Measurements from ENCODE around the gene STX10.

Gene STX10

GRCh38 chr19:13165162-13165997, 15.2 kb upstream of the STX10 start:
- no peaks in the 10 kb centered on the region for H3K27me3 ChIP-seq
- intact Hi-C loops (cut with DNase I; ENCODE audit: low total_unique reads): no loop called here
- H3K27ac ChIP-seq: peak overlapping the region; percentile 85 to 86
- TF ChIP-seq CTCF (IDR thresholded peaks at IDR 0.05): no peak
- H3K4me1 ChIP-seq: peaks cover 10 to 61% (median 55%) of the 10 kb centered on the region in 4 donors
- no peaks in the 10 kb centered on the region for H3K36me3 ChIP-seq
- H3K9me3 ChIP-seq: no peaks in the 10 kb centered on the region
- no peak for DNase-seq
- no peak overlapping the region for H3K4me3 ChIP-seq

GRCh38 chr19:13164343-13165161, 14.4 kb upstream of the STX10 start:
- H3K4me1 ChIP-seq: peaks cover 10 to 61% (median 51%) of the 10 kb centered on the region in 4 donors
- intact Hi-C loops (cut with DNase I; ENCODE audit: low total_unique reads): no loop called here
- DNase-seq: peak in 1 of 2 donors; percentile 72
- no peaks in the 10 kb centered on the region for H3K36me3 ChIP-seq
- H3K27me3 ChIP-seq: no peaks in the 10 kb centered on the region
- peak overlapping the region; percentile 43 to 53 for H3K4me3 ChIP-seq
- H3K27ac ChIP-seq: peak overlapping the region; percentile 85 to 86
- no peaks in the 10 kb centered on the region for H3K9me3 ChIP-seq
- no peak for TF ChIP-seq CTCF (IDR thresholded peaks at IDR 0.05)

GRCh38 chr19:13163609-13164342, 13.6 kb upstream of the STX10 start:
- H3K27ac ChIP-seq: peak overlapping the region; percentile 85 to 86
- TF ChIP-seq CTCF (IDR thresholded peaks at IDR 0.05): no peak
- H3K4me3 ChIP-seq: peak overlapping the region; percentile 43 to 53
- H3K36me3 ChIP-seq: no peaks in the 10 kb centered on the region
- DNase-seq: peak; percentile 68 to 92
- H3K9me3 ChIP-seq: no peaks in the 10 kb centered on the region
- no peaks in the 10 kb centered on the region for H3K27me3 ChIP-seq
- H3K4me1 ChIP-seq: peaks cover 10 to 58% (median 50%) of the 10 kb centered on the region in 4 donors
- intact Hi-C loops (cut with DNase I; ENCODE audit: low total_unique reads): loop anchor here (1.0 kb wide), 1 partner anchor 11 kb away; no protein-coding TSS in a partner anchor

- Histone ChIP-seq H3K36me3 (no peaks in the 10 kb centered on the region), H3K9me3 (no peaks in the 10 kb centered on the region), H3K27me3 (no peaks in the 10 kb centered on the region), H3K4me1 (peaks cover 10 to 50% (median 45%) of the 10 kb centered on the region in 4 donors), H3K27ac (peak overlapping the region; percentile 85 to 86), H3K4me3 (peak overlapping the region; percentile 43 to 53)
- TF ChIP-seq CTCF (IDR thresholded peaks at IDR 0.05): no peak
- intact Hi-C loops (cut with DNase I; ENCODE audit: low total_unique reads): loop anchor here (1.0 kb wide), 1 partner anchor 11 kb away; no protein-coding TSS in a partner anchor
- DNase-seq: peak; percentile 97 to 99
Observed at GRCh38 chr19:13162724-13163608, 12.8 kb upstream of the STX10 start.

Data from tibial artery (tissue), 4 donors.